ENCODE results near the gene LHX4.

DNA sequence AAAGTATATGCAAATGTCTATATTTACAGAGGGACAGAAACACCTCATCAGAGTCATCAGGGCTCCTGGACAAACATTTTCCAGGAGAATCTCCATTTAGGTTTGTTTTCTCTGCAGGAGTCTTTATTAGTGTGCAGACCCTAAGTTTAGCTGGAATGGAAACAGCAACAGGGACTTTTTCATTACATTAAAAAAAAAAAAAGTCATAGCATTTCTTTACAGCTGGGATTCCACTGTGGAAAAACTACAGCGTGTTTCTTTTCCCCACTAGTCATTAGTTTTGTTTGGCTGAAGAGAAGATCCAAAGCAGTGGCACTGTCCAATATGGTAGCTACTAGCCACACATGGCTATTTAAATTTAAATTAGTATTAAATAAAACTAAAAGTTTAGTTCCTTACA is 49.6 kb downstream of the LHX4 start:
- TF ChIP-seq EZH2phosphoT487 (IDR thresholded peaks at IDR 0.05; ENCODE audit: borderline replicate concordance, low read length): no peak
- TF ChIP-seq, protein P1, sequence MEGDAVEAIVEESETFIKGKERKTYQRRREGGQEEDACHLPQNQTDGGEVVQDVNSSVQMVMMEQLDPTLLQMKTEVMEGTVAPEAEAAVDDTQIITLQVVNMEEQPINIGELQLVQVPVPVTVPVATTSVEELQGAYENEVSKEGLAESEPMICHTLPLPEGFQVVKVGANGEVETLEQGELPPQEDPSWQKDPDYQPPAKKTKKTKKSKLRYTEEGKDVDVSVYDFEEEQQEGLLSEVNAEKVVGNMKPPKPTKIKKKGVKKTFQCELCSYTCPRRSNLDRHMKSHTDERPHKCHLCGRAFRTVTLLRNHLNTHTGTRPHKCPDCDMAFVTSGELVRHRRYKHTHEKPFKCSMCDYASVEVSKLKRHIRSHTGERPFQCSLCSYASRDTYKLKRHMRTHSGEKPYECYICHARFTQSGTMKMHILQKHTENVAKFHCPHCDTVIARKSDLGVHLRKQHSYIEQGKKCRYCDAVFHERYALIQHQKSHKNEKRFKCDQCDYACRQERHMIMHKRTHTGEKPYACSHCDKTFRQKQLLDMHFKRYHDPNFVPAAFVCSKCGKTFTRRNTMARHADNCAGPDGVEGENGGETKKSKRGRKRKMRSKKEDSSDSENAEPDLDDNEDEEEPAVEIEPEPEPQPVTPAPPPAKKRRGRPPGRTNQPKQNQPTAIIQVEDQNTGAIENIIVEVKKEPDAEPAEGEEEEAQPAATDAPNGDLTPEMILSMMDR (IDR thresholded peaks at IDR 0.05; ENCODE audit: low read depth, low read length, poor library complexity, severe bottlenecking): no peak

Measured in DOHH2 (cell line).